Peyer's patch (tissue), 4 donors: ENCODE data around the gene HDAC4. TPM values are rescaled to one million over a fixed set of nuclear protein-coding genes. Genes with fewer than 3 reads are reported as not detected.

Source experiments
- DNase-seq, 3 donors: peaks; one replicate each; pipeline ENCODE4 v3.0.0-alpha.2; 2017 to 2019
- H3K27ac ChIP-seq, 4 donors: fragments of 200-600 bp; sonication (generic); one replicate each; pipeline ENCODE4 v1.5.1; 2016 to 2019
- H3K27me3 ChIP-seq, 2 donors: fragments of 200-600 bp; sonication (generic); one replicate each; pipeline ENCODE4 v1.5.1; 2019
- H3K36me3 ChIP-seq, 3 donors: fragments of 200-600 bp; sonication (generic); one replicate each; pipeline ENCODE4 v1.5.1; 2016 to 2019
- H3K4me1 ChIP-seq, 4 donors: fragments of 200-600 bp; sonication (generic); one replicate each; pipeline ENCODE4 v1.5.1; 2016 to 2019
- H3K4me3 ChIP-seq, 4 donors: fragments of 200-600 bp; sonication (generic); 1 replicate in 3 of 4; 2 replicates in 1 of 4; pipeline ENCODE4 v1.5.1; 2016 to 2019; ENCODE audit warnings: mild to moderate bottlenecking in 1 of 4
- H3K9me3 ChIP-seq, 4 donors: fragments of 200-600 bp; sonication (generic); one replicate each; pipeline ENCODE4 v1.5.1; 2016 to 2019; ENCODE audit warnings: mild to moderate bottlenecking in 1 of 4
- POLR2A ChIP-seq, 2 donors: fragments of 450-650 bp; IDR thresholded peaks; one replicate each; pipeline ENCODE4 v1.5.1; 2017; ENCODE audit warnings: antibody characterized with exemption in 2 of 2, mild to moderate bottlenecking in 2 of 2, moderate library complexity in 2 of 2
- total RNA-seq, 4 donors: library from RNA; depleted of rRNA; stranded (reverse); fragments of >200 nt; gene quantifications; one replicate each; pipeline ENCODE4 v1.1.0, GENCODE V29; 2016
- TF ChIP-seq, protein P1 (sequence below), 6 experiments: fragments of 450-650 bp in 4 of 6; fragments of 200-600 bp in 2 of 6; sonication (generic) in 1 of 6; IDR thresholded peaks; one replicate each; pipeline ENCODE4 v1.5.1; 2017 to 2019; ENCODE audit warnings: antibody characterized with exemption in 6 of 6, mild to moderate bottlenecking in 3 of 6, moderate library complexity in 1 of 6

Gene HDAC4
- total RNA-seq, 4 donors from 2014 or later = 28.9 to 198 (median 102) TPM

DNA sequence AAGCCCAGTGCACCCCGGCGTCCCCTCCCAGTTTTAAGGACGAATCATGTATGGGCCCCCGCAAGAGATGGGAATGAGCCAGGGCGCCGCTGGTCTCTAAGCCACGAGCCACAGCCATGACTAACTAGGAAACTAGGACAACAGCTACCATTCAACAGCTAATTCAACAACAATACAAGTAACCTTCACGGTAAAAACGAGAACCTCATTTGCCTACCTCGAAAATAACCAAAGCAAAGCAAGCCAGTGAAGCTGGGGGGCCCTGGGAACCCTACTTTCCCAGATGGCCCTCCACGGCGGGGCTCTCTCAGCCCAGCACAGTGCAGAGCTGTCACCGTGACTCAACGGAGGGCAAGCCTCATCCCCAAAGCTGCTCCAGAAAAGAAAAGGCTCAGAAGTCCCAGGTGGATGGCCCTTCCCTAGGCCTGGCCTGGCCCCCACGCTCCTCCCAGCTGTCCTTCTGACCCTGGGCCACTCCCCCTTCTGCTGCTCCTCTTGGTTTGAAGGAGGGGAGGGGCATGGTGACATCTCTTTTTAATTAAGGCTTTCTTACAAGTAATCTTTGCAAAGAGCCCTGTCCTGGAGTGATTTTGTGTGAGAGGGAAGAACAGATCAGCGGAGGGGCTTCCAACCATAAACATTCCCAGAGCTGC lies 126.3 kb downstream of the HDAC4 start:
- Histone ChIP-seq H3K36me3 (no peaks in the 10 kb centered on the region), H3K4me1 (peaks cover 0 to 28% (median 11%) of the 10 kb centered on the region in 4 donors), H3K27me3 (no peaks in the 10 kb centered on the region), H3K4me3 (peak overlapping the region; percentile 7 to 37 (median 29)), H3K9me3 (no peaks in the 10 kb centered on the region), H3K27ac (peak overlapping the region; percentile 45 to 78 (median 73))
- DNase-seq = peak in 2 of 3 donors; percentile 48 to 64
- TF ChIP-seq, protein P1, sequence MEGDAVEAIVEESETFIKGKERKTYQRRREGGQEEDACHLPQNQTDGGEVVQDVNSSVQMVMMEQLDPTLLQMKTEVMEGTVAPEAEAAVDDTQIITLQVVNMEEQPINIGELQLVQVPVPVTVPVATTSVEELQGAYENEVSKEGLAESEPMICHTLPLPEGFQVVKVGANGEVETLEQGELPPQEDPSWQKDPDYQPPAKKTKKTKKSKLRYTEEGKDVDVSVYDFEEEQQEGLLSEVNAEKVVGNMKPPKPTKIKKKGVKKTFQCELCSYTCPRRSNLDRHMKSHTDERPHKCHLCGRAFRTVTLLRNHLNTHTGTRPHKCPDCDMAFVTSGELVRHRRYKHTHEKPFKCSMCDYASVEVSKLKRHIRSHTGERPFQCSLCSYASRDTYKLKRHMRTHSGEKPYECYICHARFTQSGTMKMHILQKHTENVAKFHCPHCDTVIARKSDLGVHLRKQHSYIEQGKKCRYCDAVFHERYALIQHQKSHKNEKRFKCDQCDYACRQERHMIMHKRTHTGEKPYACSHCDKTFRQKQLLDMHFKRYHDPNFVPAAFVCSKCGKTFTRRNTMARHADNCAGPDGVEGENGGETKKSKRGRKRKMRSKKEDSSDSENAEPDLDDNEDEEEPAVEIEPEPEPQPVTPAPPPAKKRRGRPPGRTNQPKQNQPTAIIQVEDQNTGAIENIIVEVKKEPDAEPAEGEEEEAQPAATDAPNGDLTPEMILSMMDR (IDR thresholded peaks at IDR 0.05) = no peak
- TF ChIP-seq POLR2A (IDR thresholded peaks at IDR 0.05) = no peak

DNA sequence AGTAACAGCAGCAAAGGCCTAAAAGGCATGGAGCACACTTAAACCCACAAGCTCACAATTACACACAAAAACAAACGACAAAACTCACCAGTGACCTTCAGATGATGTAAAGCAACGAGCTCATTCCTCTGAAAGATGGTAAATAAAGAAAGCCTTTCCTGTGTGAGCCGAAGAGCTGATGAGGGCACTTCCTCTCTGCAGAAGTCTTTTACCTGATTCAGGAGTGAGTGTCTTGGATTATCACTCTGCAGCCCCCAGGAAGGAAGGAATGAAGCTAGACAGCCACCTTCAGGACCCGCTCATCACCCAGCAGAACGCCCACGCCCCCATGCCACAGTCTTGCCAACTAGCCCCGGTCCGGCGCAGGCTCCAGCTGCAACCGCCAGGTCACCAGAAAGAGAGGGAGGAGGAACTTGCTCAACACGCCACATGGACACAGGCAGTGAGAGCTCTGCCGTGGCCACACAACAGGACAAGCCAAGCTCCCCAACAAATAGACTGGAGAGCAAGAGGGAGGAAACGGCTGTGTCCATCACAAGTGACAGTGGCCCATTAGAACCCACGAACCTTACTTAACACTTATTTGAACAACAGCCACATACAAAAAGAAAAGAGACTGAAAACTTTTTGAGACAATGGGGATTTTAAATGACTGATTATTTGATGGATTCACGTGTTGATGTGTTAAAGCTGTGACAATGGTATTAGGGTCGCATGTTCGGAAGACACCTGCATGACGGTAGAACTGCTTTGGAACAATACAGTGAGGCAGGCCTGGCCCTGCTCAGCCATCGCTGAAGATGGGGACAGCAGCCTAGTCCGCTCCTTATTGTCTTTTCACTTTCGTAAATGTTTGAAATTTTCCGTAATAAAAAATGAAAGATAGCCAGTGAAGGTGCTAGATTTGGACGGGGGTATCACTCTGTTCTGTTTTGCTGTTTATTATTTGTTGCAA lies 127.3 kb downstream of the HDAC4 start:
- no peak for TF ChIP-seq POLR2A (IDR thresholded peaks at IDR 0.05)
- TF ChIP-seq, protein P1 (IDR thresholded peaks at IDR 0.05) = no peak
- peaks cover under 1 to 37% (median 13%) of the 10 kb centered on the region in 4 donors for H3K4me1 ChIP-seq
- no peaks in the 10 kb centered on the region for H3K9me3 ChIP-seq
- no peaks in the 10 kb centered on the region for H3K36me3 ChIP-seq
- no peak overlapping the region for H3K4me3 ChIP-seq
- H3K27me3 ChIP-seq = no peaks in the 10 kb centered on the region
- peak overlapping the region in 1 of 4 donors; percentile 78 for H3K27ac ChIP-seq
- peak in 2 of 3 donors; percentile 42 to 49 for DNase-seq

DNA sequence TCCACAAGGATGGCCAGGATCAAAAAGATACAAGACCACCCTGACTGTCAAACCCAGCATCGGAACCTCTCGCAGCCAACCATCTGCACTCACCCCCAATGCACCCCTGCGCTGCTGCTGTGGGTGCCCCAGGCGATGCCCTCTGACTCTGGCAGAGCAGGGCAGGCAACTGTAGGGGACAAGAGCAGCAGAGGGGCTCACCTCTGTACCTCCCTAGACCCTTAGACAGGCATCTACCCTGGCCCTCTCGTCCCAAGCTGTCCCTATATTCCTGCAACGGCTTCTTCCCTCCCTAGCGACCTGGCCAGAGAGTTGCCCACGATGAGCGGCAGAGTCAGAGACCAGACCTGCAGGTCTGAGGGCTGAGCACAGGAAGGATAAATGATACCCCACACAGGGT lies 128.2 kb downstream of the HDAC4 start:
- H3K27me3 ChIP-seq = no peaks in the 10 kb centered on the region
- H3K4me3 ChIP-seq = no peak overlapping the region
- H3K36me3 ChIP-seq = no peaks in the 10 kb centered on the region
- no peak overlapping the region for H3K27ac ChIP-seq
- TF ChIP-seq, protein P1 (IDR thresholded peaks at IDR 0.05) = no peak
- TF ChIP-seq POLR2A (IDR thresholded peaks at IDR 0.05) = no peak
- peak in 1 of 3 donors; percentile 34 for DNase-seq
- no peaks in the 10 kb centered on the region for H3K9me3 ChIP-seq
- H3K4me1 ChIP-seq = peaks cover 7 to 46% (median 22%) of the 10 kb centered on the region in 4 donors

DNA sequence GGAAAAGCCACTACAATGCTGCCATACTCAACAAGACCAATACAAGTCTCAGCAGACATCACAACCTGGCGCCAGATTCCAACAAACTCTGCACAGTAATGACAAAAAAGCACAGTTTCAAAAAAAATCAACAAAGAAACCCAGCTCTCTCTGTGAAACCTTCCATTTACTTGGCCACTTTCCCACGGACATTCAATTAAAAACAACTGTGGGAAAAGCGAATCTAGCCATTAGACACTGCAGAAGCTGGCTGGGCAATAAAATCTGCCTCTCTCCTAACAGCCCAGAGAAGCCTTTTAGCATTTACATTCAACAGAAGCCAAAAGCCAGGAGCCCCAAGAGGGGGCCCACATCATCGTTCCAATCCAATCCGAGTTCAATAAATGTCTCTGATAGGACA lies 128.9 kb downstream of the HDAC4 start:
- H3K27me3 ChIP-seq = no peaks in the 10 kb centered on the region
- no peak overlapping the region for H3K27ac ChIP-seq
- H3K4me1 ChIP-seq = peaks cover 13 to 54% (median 29%) of the 10 kb centered on the region in 4 donors
- no peaks in the 10 kb centered on the region for H3K9me3 ChIP-seq
- H3K4me3 ChIP-seq = no peak overlapping the region
- TF ChIP-seq, protein P1 (IDR thresholded peaks at IDR 0.05) = no peak
- TF ChIP-seq POLR2A (IDR thresholded peaks at IDR 0.05) = no peak
- peak in 1 of 3 donors; percentile 33 for DNase-seq
- H3K36me3 ChIP-seq = no peaks in the 10 kb centered on the region

DNA sequence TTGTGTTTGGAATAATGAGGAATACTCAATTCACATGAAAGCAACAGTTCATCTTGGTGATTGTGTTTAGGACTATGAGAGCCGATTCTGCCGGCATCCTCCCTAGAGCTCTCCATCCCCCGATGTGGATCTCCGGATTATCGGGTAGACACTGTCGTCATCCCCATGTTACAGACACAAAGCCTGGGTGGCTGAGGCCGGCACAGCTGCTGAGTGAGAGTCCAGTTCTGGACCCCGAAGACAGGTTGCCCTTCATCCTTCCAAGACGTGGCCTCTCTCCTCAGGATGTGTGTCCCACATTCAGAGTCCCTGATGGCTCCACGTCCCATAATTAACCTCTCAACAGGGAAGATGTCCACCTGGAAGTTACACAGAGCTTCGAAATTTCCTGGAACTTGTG lies 129.3 kb downstream of the HDAC4 start:
- Histone ChIP-seq H3K36me3 (no peaks in the 10 kb centered on the region), H3K27ac (no peak overlapping the region), H3K9me3 (no peaks in the 10 kb centered on the region), H3K4me3 (no peak overlapping the region), H3K4me1 (peaks cover 17 to 55% (median 33%) of the 10 kb centered on the region in 4 donors), H3K27me3 (no peaks in the 10 kb centered on the region)
- peak in 1 of 3 donors; percentile 41 for DNase-seq
- TF ChIP-seq, protein P1 (IDR thresholded peaks at IDR 0.05) = no peak
- TF ChIP-seq POLR2A (IDR thresholded peaks at IDR 0.05) = no peak
